Activated CD4-positive, alpha-beta T cell treated with anti-CD3 and anti-CD28 coated beads for 36 hours (primary cell): Measurements from ENCODE around the gene KRT33B. TPM values are rescaled to one million over a fixed set of nuclear protein-coding genes. Genes with fewer than 3 reads are reported as not detected.

ENCODE experiments used
- ATAC-seq: fragments of 200-7000 bp; cut with Tn5 transposase; one replicate; pipeline ENCODE4 v1.10.0; 2021; ENCODE audit warnings: mild to moderate bottlenecking, moderate library complexity
- CTCF ChIA-PET: fragments of 350-600 bp; sonication (Branson Sonifier 250); formaldehyde crosslinking; loops from one replicate; lab custom pipeline; 2021; ENCODE audit warnings: antibody characterized with exemption; lab: Charles Lee
- POLR2A ChIA-PET: fragments of 350-600 bp; sonication (Branson Sonifier 250); formaldehyde crosslinking; loops from one replicate; lab custom pipeline; 2021; ENCODE audit warnings: antibody characterized with exemption, inconsistent platforms; lab: Charles Lee
- DNase-seq: peaks from one replicate; pipeline ENCODE4 v3.0.0-alpha.2; 2020
- H3K27ac Mint-ChIP-seq: one replicate; pipeline ENCODE4 v1.8.0; 2021; ENCODE audit warnings: mixed read lengths
- H3K27me3 Mint-ChIP-seq: one replicate; pipeline ENCODE4 v1.8.0; 2021; ENCODE audit warnings: mixed read lengths
- H3K36me3 Mint-ChIP-seq: one replicate; pipeline ENCODE4 v1.8.0; 2021; ENCODE audit warnings: low read depth, mixed read lengths
- H3K4me1 Mint-ChIP-seq: one replicate; pipeline ENCODE4 v1.8.0; 2021; ENCODE audit warnings: mixed read lengths
- H3K4me3 Mint-ChIP-seq: one replicate; pipeline ENCODE4 v1.8.0; 2021; ENCODE audit warnings: mild to moderate bottlenecking, moderate library complexity, mixed read lengths
- H3K9me3 Mint-ChIP-seq: one replicate; pipeline ENCODE4 v1.8.0; 2021; ENCODE audit warnings: low read depth, mixed read lengths
- intact Hi-C, 2 experiments: fragments of 100-400 bp; cut with DNase I in 1 of 2; cut with micrococcal nuclease in 1 of 2; formaldehyde crosslinking; loops; one replicate each; pipeline versions ENCODE4 v1.14.2 to v1.15.1; 2022 to 2024; cut with DNase I, micrococcal nuclease
- total RNA-seq, 2 experiments: library from RNA; stranded (reverse); gene quantifications; one replicate each; pipeline ENCODE4 v1.2.3, GENCODE V29; 2021

The KRT33B gene
- total RNA-seq, 2 experiments from 2014 or later, result not detected

GRCh38 chr17:41332239-41332638 lies 37.4 kb downstream of the KRT33B start:
- Mint-ChIP-seq H3K4me3 (no peak overlapping the region), H3K27ac (no peak overlapping the region), H3K9me3 (no peaks in the 10 kb centered on the region), H3K4me1 (peaks cover 30% of the 10 kb centered on the region), H3K27me3 (no peaks in the 10 kb centered on the region), H3K36me3 (no peaks in the 10 kb centered on the region)
- intact Hi-C loops, result no loop called here
- ChIA-PET CTCF (interaction anchor here (0.6 to 4.2 kb wide), 3 partner anchors 9 to 415 kb away, joined by 3 to 21 read pairs (median 4); no protein-coding TSS in a partner anchor), POLR2A (no interaction called here)
- ATAC-seq (no peak), DNase-seq (no peak)

GRCh38 chr17:41331606-41332005 lies 38.0 kb downstream of the KRT33B start:
- Mint-ChIP-seq H3K36me3 (no peaks in the 10 kb centered on the region), H3K4me1 (peaks cover 36% of the 10 kb centered on the region), H3K27ac (no peak overlapping the region), H3K4me3 (no peak overlapping the region), H3K27me3 (no peaks in the 10 kb centered on the region), H3K9me3 (no peaks in the 10 kb centered on the region)
- DNase-seq (no peak), ATAC-seq (no peak)
- CTCF ChIA-PET, result interaction anchor here (1.0 to 4.2 kb wide), 2 partner anchors 9 to 14 kb away, joined by 3 to 21 read pairs; no protein-coding TSS in a partner anchor
- intact Hi-C loops, result no loop called here
- POLR2A ChIA-PET, result interaction anchor here (0.6 kb wide), 1 partner anchor 370 kb away, joined by 3 read pairs; no protein-coding TSS in a partner anchor

- no peaks in the 10 kb centered on the region for H3K27me3 Mint-ChIP-seq
These were observed 40.2 kb downstream of the KRT33B start for GRCh38 chr17:41329279-41329948.

GRCh38 chr17:41328207-41328606 lies 41.4 kb downstream of the KRT33B start:
- ATAC-seq, result no peak
- Mint-ChIP-seq H3K4me1 (peaks cover 24% of the 10 kb centered on the region), H3K9me3 (no peaks in the 10 kb centered on the region), H3K27me3 (no peaks in the 10 kb centered on the region), H3K4me3 (no peak overlapping the region), H3K27ac (no peak overlapping the region), H3K36me3 (no peaks in the 10 kb centered on the region)
- intact Hi-C loops, result no loop called here
- ChIA-PET CTCF (interaction anchor here (0.8 to 1.8 kb wide), 3 partner anchors 14 to 698 kb away, joined by 3 to 4 read pairs (median 4); no protein-coding TSS in a partner anchor), POLR2A (no interaction called here)
- DNase-seq, result no peak

More at GRCh38 chr17:41329279-41329948, 40.2 kb downstream of the KRT33B start:
- ATAC-seq, result peak; percentile 65
- ChIA-PET POLR2A (no interaction called here), CTCF (interaction anchor here (0.6 to 1.8 kb wide), 6 partner anchors 10 to 732 kb away, joined by 3 to 4 read pairs (median 4); no protein-coding TSS in a partner anchor)
- intact Hi-C loops, result no loop called here
- peak; percentile 58 for DNase-seq
- Mint-ChIP-seq H3K9me3 (no peaks in the 10 kb centered on the region), H3K4me3 (no peak overlapping the region), H3K4me1 (peaks cover 28% of the 10 kb centered on the region), H3K27ac (no peak overlapping the region), H3K36me3 (no peaks in the 10 kb centered on the region)

- peaks cover 28% of the 10 kb centered on the region for H3K4me1 Mint-ChIP-seq
- H3K36me3 Mint-ChIP-seq, result no peaks in the 10 kb centered on the region
- intact Hi-C loops, result no loop called here
- ChIA-PET CTCF (interaction anchor here (0.8 to 1.8 kb wide), 3 partner anchors 13 to 698 kb away, joined by 3 to 4 read pairs (median 4); no protein-coding TSS in a partner anchor), POLR2A (no interaction called here)
- H3K27me3 Mint-ChIP-seq, result no peaks in the 10 kb centered on the region
- no peak overlapping the region for H3K4me3 Mint-ChIP-seq
- ATAC-seq (no peak), DNase-seq (no peak)
- H3K9me3 Mint-ChIP-seq, result no peaks in the 10 kb centered on the region
- no peak overlapping the region for H3K27ac Mint-ChIP-seq
These were observed 42.0 kb downstream of the KRT33B start for GRCh38 chr17:41327411-41328120.

GRCh38 chr17:41326173-41327145 lies 43.2 kb downstream of the KRT33B start:
- H3K27me3 Mint-ChIP-seq, result no peaks in the 10 kb centered on the region
- H3K36me3 Mint-ChIP-seq, result no peaks in the 10 kb centered on the region
- CTCF ChIA-PET, result no interaction called here
- H3K4me3 Mint-ChIP-seq, result no peak overlapping the region
- H3K9me3 Mint-ChIP-seq, result no peaks in the 10 kb centered on the region
- no peak overlapping the region for H3K27ac Mint-ChIP-seq
- DNase-seq (no peak), ATAC-seq (no peak)
- H3K4me1 Mint-ChIP-seq, result peaks cover 30% of the 10 kb centered on the region
- POLR2A ChIA-PET, result no interaction called here
- intact Hi-C loops, result no loop called here

- ChIA-PET CTCF (no interaction called here), POLR2A (no interaction called here)
- intact Hi-C loops, result no loop called here
- Mint-ChIP-seq H3K27me3 (no peaks in the 10 kb centered on the region), H3K4me1 (peaks cover 30% of the 10 kb centered on the region), H3K36me3 (peaks cover 1% of the 10 kb centered on the region), H3K9me3 (peaks cover 1% of the 10 kb centered on the region), H3K4me3 (no peak overlapping the region), H3K27ac (no peak overlapping the region)
- ATAC-seq (no peak), DNase-seq (no peak)
These were observed 44.0 kb downstream of the KRT33B start for GRCh38 chr17:41325611-41326010.

- peaks cover 4% of the 10 kb centered on the region for H3K9me3 Mint-ChIP-seq
- H3K4me1 Mint-ChIP-seq, result peaks cover 30% of the 10 kb centered on the region
- DNase-seq (no peak), ATAC-seq (no peak)
- POLR2A ChIA-PET, result no interaction called here
- no peaks in the 10 kb centered on the region for H3K27me3 Mint-ChIP-seq
- intact Hi-C loops, result no loop called here
- CTCF ChIA-PET, result no interaction called here
- H3K4me3 Mint-ChIP-seq, result no peak overlapping the region
- no peak overlapping the region for H3K27ac Mint-ChIP-seq
- H3K36me3 Mint-ChIP-seq, result peaks cover 3% of the 10 kb centered on the region
These were observed 44.5 kb downstream of the KRT33B start for GRCh38 chr17:41325126-41325525.

GRCh38 chr17:41324180-41325075 lies 45.2 kb downstream of the KRT33B start:
- DNase-seq (peak; percentile 50), ATAC-seq (peak; percentile 49)

More at GRCh38 chr17:41324180-41325075, 45.2 kb downstream of the KRT33B start:
- intact Hi-C loops, result loop anchor here in 1 of 2 experiments (1.0 to 5.0 kb wide), 4 partner anchors 172 to 522 kb away; no protein-coding TSS in a partner anchor
- ChIA-PET CTCF (interaction anchor here (0.7 to 3.3 kb wide), 3 partner anchors 9 to 467 kb away, joined by 3 to 21 read pairs (median 3); no protein-coding TSS in a partner anchor), POLR2A (no interaction called here)
- Mint-ChIP-seq H3K4me1 (peaks cover 30% of the 10 kb centered on the region), H3K36me3 (peaks cover 3% of the 10 kb centered on the region), H3K4me3 (no peak overlapping the region), H3K27me3 (no peaks in the 10 kb centered on the region), H3K9me3 (peaks cover 11% of the 10 kb centered on the region), H3K27ac (no peak overlapping the region)
